ENCODE data around the gene ZBTB7C. TPM values are rescaled to one million over a fixed set of nuclear protein-coding genes. Genes with fewer than 3 reads are reported as not detected.

ZBTB7C gene
- total RNA-seq, 2 experiments from 2014 or later: 0.81 to 0.95 TPM

DNA sequence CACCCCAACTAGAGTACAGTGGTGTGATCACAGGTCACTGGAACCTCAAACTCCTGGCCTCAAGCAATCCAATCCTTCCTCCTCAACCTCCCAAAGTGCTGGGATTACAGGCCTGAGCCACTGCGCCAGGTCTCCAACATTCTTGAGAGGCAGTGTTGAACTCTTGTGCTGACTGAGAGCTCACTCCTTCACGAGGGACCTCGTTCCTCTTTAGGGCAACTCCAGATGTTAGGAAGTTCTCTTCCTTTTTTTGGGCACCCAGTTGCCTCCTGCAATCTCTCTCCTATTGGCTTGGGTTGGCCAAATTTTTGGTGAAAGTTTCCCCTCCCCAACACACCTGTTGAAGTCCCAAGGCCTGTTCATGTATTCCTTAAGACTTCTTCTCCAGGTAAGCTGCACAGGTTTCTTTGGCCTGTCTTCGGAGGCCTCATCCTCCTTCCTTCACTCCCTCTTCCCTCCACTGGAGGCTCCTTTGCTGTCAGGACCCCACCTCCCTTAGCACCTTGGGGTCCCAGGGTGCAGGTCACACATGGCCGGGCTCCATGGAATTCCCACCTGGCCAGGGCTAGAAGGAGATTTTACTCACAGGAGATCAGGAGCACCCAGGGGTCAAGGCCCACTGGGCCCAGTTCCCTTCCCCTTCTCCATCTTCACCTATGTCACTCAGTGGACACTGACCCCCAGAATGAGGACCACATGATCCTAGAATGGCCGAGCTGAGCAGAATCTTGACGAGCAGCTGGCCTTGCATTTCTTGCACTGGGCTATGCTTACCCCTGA lies 384.1 kb downstream of the ZBTB7C start:
- DNase-seq: no peak
- no peak overlapping the region for H3K4me3 Mint-ChIP-seq
- no peaks in the 10 kb centered on the region for H3K36me3 Mint-ChIP-seq (ENCODE audit: low read depth)
- H3K27me3 Mint-ChIP-seq: peaks cover 11% of the 10 kb centered on the region
- CTCF ChIA-PET: interaction anchor here (1.2 to 1.6 kb wide), 4 partner anchors 8 to 422 kb away, joined by 3 to 6 read pairs (median 5); no protein-coding TSS in a partner anchor
- H3K4me1 Mint-ChIP-seq: peaks cover 7% of the 10 kb centered on the region
- no peaks in the 10 kb centered on the region for H3K9me3 Mint-ChIP-seq
- no peak overlapping the region for H3K27ac Mint-ChIP-seq
- POLR2A ChIA-PET: no interaction called here

GRCh38 chr18:48024009-48024512 lies 385.1 kb downstream of the ZBTB7C start:
- H3K9me3 Mint-ChIP-seq: no peaks in the 10 kb centered on the region
- no peak for DNase-seq
- POLR2A ChIA-PET: no interaction called here

DNA sequence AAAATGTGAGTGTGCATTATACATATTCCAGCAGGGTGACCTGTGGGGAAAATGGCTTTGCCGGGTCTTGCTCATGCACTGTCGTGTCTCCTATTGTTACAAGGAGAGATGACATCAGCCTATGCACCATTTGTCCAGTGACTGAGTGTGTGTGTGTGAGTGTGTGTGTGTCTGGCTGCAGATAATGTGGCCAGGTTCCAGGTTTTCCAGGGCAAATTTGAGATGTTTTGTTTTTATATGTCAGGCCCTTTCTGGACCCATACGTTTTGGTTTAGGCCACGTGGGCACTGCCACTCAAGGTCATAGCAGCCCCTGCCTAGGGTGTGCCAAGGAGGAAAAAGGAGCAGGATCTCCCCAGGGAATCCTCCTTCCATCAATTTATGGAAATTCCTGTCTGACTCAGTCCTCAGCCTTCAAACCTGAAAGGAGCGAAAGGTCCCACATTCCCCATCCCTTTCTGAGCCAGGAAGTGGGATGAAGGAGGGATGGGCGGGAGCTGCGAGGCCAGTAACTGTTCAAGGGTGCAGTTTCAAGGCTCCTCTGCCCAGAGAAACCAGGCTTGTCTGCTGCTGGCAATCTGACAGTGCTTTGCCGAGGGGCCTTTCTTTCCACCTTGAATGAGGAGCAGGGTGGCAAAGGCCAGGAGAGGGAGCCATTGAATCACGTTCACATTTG lies 385.7 kb downstream of the ZBTB7C start:
- peaks cover 7% of the 10 kb centered on the region for H3K4me1 Mint-ChIP-seq
- no peak overlapping the region for H3K27ac Mint-ChIP-seq
- peak; percentile 40 for DNase-seq
- ChIA-PET CTCF (interaction anchor here (1.2 to 1.3 kb wide), 2 partner anchors 10 to 422 kb away, joined by 3 to 5 read pairs; no protein-coding TSS in a partner anchor), POLR2A (no interaction called here)
- H3K27me3 Mint-ChIP-seq: peaks cover 25% of the 10 kb centered on the region
- H3K36me3 Mint-ChIP-seq (ENCODE audit: low read depth): no peaks in the 10 kb centered on the region
- no peak overlapping the region for H3K4me3 Mint-ChIP-seq
- no peaks in the 10 kb centered on the region for H3K9me3 Mint-ChIP-seq

More at GRCh38 chr18:48024009-48024512, 385.1 kb downstream of the ZBTB7C start:
- Mint-ChIP-seq H3K27me3 (peaks cover 21% of the 10 kb centered on the region), H3K27ac (no peak overlapping the region), H3K4me3 (no peak overlapping the region), H3K4me1 (peaks cover 7% of the 10 kb centered on the region), H3K36me3 (ENCODE audit: low read depth) (no peaks in the 10 kb centered on the region)
- CTCF ChIA-PET: interaction anchor here (1.2 to 1.3 kb wide), 2 partner anchors 9 to 421 kb away, joined by 3 to 5 read pairs; no protein-coding TSS in a partner anchor

DNA sequence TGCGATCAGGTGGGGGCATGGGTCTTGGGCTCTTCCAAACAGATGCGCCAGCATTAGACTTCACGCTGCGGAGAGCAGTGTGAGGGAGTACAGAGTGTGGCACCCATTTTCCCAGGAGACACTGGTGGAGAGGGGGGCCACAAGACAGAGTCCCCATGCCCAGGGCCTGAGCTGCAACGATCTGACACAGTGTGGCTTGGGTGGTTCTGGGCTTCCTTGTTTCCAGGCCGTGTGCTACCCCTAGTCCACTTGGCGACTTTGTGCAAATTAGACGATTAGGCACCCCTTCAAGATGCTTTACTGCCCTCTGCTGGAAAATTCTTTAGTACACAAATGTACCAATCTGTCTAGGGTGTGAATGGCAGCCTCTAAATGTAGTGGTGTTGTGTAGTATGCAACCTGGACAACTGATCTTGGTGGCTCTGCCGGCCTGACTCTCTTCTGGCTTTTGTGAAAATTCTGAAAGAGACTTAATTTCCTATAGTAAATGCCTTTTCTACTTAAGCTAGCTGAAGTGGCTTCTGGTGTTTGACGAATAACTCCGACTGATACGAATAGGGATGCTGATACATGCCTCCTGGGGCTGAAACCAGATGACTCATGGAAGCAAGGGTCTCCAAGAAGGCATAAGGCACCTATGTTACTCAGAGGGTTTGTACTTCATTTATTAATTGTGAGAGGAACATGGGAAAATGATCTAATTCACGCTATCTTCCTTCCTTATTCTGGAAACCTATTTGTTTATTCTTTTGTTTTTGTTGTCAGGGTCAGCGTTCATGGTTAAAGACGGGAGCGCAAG lies 386.5 kb downstream of the ZBTB7C start:
- DNase-seq: peak; percentile 20
- Mint-ChIP-seq H3K36me3 (ENCODE audit: low read depth) (no peaks in the 10 kb centered on the region), H3K27me3 (peaks cover 27% of the 10 kb centered on the region), H3K4me3 (no peak overlapping the region), H3K9me3 (no peaks in the 10 kb centered on the region), H3K4me1 (peaks cover 7% of the 10 kb centered on the region), H3K27ac (no peak overlapping the region)
- POLR2A ChIA-PET: no interaction called here
- CTCF ChIA-PET: interaction anchor here (1.2 to 1.3 kb wide), 2 partner anchors 250 to 252 kb away, joined by 3 to 5 read pairs; no protein-coding TSS in a partner anchor

- DNase-seq: no peak
- ChIA-PET CTCF (interaction anchor here (1.2 to 1.3 kb wide), 2 partner anchors 249 to 251 kb away, joined by 3 to 5 read pairs; no protein-coding TSS in a partner anchor), POLR2A (no interaction called here)
- Mint-ChIP-seq H3K27ac (no peak overlapping the region), H3K27me3 (peaks cover 34% of the 10 kb centered on the region), H3K36me3 (ENCODE audit: low read depth) (no peaks in the 10 kb centered on the region), H3K4me3 (no peak overlapping the region), H3K4me1 (peaks cover 5% of the 10 kb centered on the region), H3K9me3 (no peaks in the 10 kb centered on the region)
Observed at GRCh38 chr18:48022021-48022420, 387.2 kb downstream of the ZBTB7C start.

- no peak overlapping the region for H3K4me3 Mint-ChIP-seq
- no peak overlapping the region for H3K27ac Mint-ChIP-seq
- H3K9me3 Mint-ChIP-seq: no peaks in the 10 kb centered on the region
- peaks cover 40% of the 10 kb centered on the region for H3K27me3 Mint-ChIP-seq
- ChIA-PET POLR2A (no interaction called here), CTCF (interaction anchor here (1.2 to 1.3 kb wide), 2 partner anchors 249 to 251 kb away, joined by 3 to 5 read pairs; no protein-coding TSS in a partner anchor)
- H3K36me3 Mint-ChIP-seq (ENCODE audit: low read depth): no peaks in the 10 kb centered on the region
- DNase-seq: no peak
- H3K4me1 Mint-ChIP-seq: peaks cover 5% of the 10 kb centered on the region
Observed at GRCh38 chr18:48021273-48021914, 387.8 kb downstream of the ZBTB7C start.

DNA sequence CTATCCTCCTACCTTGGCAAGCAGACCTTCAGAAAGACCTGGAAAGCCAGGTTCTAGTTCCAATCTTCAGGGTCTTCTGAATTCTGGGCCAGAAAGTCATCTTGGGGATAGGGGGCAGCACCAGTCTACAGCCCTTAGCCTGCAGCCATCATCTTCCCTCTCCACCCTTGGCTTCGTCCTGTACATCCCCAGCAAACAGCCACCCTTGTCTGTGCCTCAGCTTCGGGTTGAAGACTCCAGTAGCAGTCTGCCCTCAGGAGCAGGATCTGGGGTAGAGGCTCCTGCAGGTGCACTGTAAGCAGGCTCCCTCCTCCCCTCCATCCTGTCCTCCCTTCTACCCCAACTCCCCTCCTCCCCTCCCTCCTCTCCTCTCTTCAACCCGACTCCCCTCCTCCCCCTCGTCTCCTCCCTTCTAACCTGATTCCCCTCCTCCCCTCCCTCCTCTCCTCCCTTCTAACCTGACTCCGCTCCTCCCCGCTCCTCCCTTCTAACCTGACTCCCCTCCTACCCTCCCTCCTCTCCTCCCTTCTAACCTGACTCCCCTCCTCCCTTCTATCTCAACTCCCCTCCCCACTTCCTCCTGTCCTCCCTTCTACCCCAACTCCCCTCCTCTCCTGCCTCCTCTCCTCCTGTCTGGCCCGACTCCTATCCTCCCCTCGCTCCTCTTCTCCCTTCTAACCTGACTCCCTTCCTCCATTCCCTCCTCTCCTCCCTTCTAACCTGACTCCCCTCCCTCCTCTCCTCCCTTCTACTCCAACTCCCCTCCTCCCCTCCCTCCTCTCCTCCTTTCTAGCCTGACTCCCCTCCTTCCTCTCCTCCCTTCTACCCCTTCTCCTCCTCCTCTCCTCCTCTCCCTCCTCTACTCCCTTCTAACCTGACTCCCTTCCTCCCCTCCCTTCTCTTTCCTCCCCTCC lies 388.6 kb downstream of the ZBTB7C start:
- peaks cover 40% of the 10 kb centered on the region for H3K27me3 Mint-ChIP-seq
- CTCF ChIA-PET: interaction anchor here (1.1 kb wide), 1 partner anchor 426 kb away, joined by 3 read pairs; no protein-coding TSS in a partner anchor
- no peak overlapping the region for H3K4me3 Mint-ChIP-seq
- POLR2A ChIA-PET: no interaction called here
- no peaks in the 10 kb centered on the region for H3K9me3 Mint-ChIP-seq
- DNase-seq: no peak
- H3K36me3 Mint-ChIP-seq (ENCODE audit: low read depth): no peaks in the 10 kb centered on the region
- H3K27ac Mint-ChIP-seq: no peak overlapping the region
- H3K4me1 Mint-ChIP-seq: peaks cover 5% of the 10 kb centered on the region

GRCh38 chr18:48019557-48020325 lies 389.4 kb downstream of the ZBTB7C start:
- no peaks in the 10 kb centered on the region for H3K9me3 Mint-ChIP-seq
- no peak for DNase-seq
- H3K27ac Mint-ChIP-seq: no peak overlapping the region
- peaks cover 5% of the 10 kb centered on the region for H3K4me1 Mint-ChIP-seq
- CTCF ChIA-PET: interaction anchor here (1.1 kb wide), 1 partner anchor 427 kb away, joined by 3 read pairs; no protein-coding TSS in a partner anchor
- no peak overlapping the region for H3K4me3 Mint-ChIP-seq
- no peaks in the 10 kb centered on the region for H3K36me3 Mint-ChIP-seq (ENCODE audit: low read depth)
- peaks cover 45% of the 10 kb centered on the region for H3K27me3 Mint-ChIP-seq
- POLR2A ChIA-PET: no interaction called here

DNA sequence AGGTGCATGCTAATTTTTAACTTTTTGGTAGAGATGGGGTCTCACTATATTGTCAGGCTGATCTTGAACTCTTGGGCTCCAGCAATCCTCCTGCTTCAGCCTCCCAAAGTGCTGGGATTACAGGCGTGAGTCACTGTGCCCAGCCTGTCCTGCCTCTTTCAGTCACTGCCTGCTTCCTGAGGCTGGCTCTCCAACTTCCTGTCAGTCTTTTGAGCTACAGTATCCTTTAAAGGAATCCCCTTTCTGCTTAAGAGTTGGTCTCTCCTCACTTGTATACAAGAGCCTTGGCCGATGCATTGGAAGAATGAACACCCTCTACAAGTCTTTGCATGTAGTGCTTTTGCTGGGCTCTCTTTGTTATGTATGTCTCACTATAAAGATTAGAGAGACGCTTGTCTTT lies 390.3 kb downstream of the ZBTB7C start:
- POLR2A ChIA-PET: no interaction called here
- Mint-ChIP-seq H3K36me3 (ENCODE audit: low read depth) (no peaks in the 10 kb centered on the region), H3K27ac (no peak overlapping the region), H3K9me3 (no peaks in the 10 kb centered on the region), H3K4me1 (peaks cover 5% of the 10 kb centered on the region), H3K27me3 (peaks cover 52% of the 10 kb centered on the region), H3K4me3 (no peak overlapping the region)
- CTCF ChIA-PET: no interaction called here
- DNase-seq: no peak

DNA sequence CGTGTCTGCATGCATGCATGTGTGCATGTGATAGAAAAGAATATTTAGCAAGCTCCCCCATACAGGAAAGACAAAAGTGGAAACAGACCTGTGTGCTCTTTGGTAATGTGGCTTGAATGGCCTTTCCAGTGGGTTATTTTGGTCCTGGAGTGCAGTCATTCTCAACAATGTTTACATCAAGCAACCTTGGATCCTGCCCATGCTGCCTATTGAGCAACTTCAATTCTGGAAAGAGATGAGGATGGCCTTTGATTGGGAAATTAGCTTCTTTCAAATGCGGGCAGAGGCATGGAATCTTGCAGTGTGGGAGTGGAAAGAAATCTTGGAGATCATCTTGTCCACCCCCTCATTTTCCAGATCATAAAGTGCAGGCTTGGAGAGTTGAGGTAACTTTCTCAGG lies 391.5 kb downstream of the ZBTB7C start:
- no peak for DNase-seq
- Mint-ChIP-seq H3K27ac (no peak overlapping the region), H3K4me3 (no peak overlapping the region), H3K36me3 (ENCODE audit: low read depth) (no peaks in the 10 kb centered on the region), H3K4me1 (peaks cover 9% of the 10 kb centered on the region), H3K27me3 (peaks cover 59% of the 10 kb centered on the region), H3K9me3 (no peaks in the 10 kb centered on the region)
- POLR2A ChIA-PET: no interaction called here
- CTCF ChIA-PET: no interaction called here

DNA sequence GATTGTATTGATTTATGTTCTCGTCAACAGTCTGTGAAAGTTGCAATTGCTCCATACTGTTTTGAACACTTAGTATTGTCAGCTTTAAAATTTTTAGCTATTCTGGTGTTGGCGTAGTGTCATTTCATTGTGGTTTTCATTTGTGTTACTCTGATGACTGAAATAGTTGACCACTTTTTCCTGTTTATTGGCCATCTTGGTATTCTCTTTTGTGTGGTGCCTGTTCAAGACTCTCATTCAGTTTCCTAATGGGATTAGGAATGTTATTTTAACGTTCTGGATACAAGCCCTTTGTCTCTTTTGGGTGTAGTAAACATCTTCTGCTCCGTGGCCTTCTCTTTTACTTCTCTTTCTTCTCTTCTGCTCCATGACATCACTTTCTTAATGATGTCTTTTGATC lies 396.0 kb downstream of the ZBTB7C start:
- Mint-ChIP-seq H3K9me3 (no peaks in the 10 kb centered on the region), H3K27me3 (peaks cover 68% of the 10 kb centered on the region), H3K4me1 (peaks cover 10% of the 10 kb centered on the region), H3K4me3 (no peak overlapping the region), H3K36me3 (ENCODE audit: low read depth) (no peaks in the 10 kb centered on the region), H3K27ac (no peak overlapping the region)
- DNase-seq: no peak
- ChIA-PET POLR2A (no interaction called here), CTCF (interaction anchor here (0.6 to 0.7 kb wide), 2 partner anchors 53 to 461 kb away, joined by 3 to 5 read pairs; no protein-coding TSS in a partner anchor)
